Prostate gland (tissue), 2 donors: Measurements from ENCODE around the gene PTPRO. TPM values are rescaled to one million over a fixed set of nuclear protein-coding genes. Genes with fewer than 3 reads are reported as not detected.

Experiments used
- DNase-seq: peaks from one replicate; pipeline ENCODE4 v3.0.0-alpha.2; 2019; ENCODE audit warnings: low spot score
- H3K27ac ChIP-seq, 2 donors: fragments of 200-600 bp; sonication (generic); 2 replicates each; pipeline ENCODE4 v1.5.1; 2017 to 2019
- H3K27me3 ChIP-seq: fragments of 200-600 bp; sonication (generic); replicated peaks from 2 replicates; pipeline ENCODE4 v1.5.1; 2019; ENCODE audit not compliant: insufficient read depth
- H3K36me3 ChIP-seq, 2 donors: fragments of 200-600 bp; sonication (generic); 1 replicate in 1 of 2; 2 replicates in 1 of 2; pipeline versions ENCODE4 v1.5.1 to v1.8.1; 2017 to 2019
- H3K4me1 ChIP-seq: fragments of 200-600 bp; sonication (generic); replicated peaks from 2 replicates; pipeline ENCODE4 v1.5.1; 2019
- H3K4me3 ChIP-seq, 2 donors: fragments of 200-600 bp; sonication (generic); 2 replicates each; pipeline ENCODE4 v1.5.1; 2017 to 2019
- H3K9me3 ChIP-seq: fragments of 200-600 bp; sonication (generic); 2 replicates; pipeline ENCODE4 v1.5.1; 2017
- CTCF ChIP-seq, 4 experiments: fragments of 200-600 bp in 2 of 4; fragments of 450-650 bp in 2 of 4; sonication (generic) in 2 of 4; IDR thresholded peaks; 1 replicate in 3 of 4; 2 replicates in 1 of 4; pipeline ENCODE4 v1.5.1; 2016 to 2019; ENCODE audit warnings: antibody characterized with exemption in 4 of 4, mild to moderate bottlenecking in 2 of 4, moderate library complexity in 2 of 4
- POLR2A ChIP-seq: fragments of 450-650 bp; IDR thresholded peaks from one replicate; pipeline ENCODE4 v1.6.1; 2016; ENCODE audit warnings: antibody characterized with exemption, mild to moderate bottlenecking
- POLR2AphosphoS5 ChIP-seq: sonication (generic); formaldehyde crosslinking; IDR thresholded peaks from one replicate; pipeline ENCODE4 v1.6.1; 2017; ENCODE audit warnings: antibody characterized with exemption
- WGBS: methylation state at CpG from one replicate; pipeline ENCODE4 v1.1.5; 2018; 5-methylcytosine and 5-hydroxymethylcytosine counted together
- intact Hi-C: fragments of 100-400 bp; cut with DNase I; formaldehyde crosslinking; loops from one replicate; pipeline ENCODE4 v1.14.2; 2022
- total RNA-seq, 2 donors: library from RNA; depleted of rRNA; stranded (reverse); fragments of >200 nt; gene quantifications; one replicate each; pipeline ENCODE4 v1.1.0, GENCODE V29; 2016

Gene PTPRO
- total RNA-seq, 2 donors from 2014 or later, result 0.55 to 1.4 TPM

GRCh38 chr12:15323480-15323879, 1.2 kb downstream of the PTPRO start:
- TF ChIP-seq CTCF (IDR thresholded peaks at IDR 0.05) (no peak), POLR2AphosphoS5 (no peak)
- no peak for DNase-seq
- Histone ChIP-seq H3K4me3 (no peak overlapping the region), H3K36me3 (no peaks in the 10 kb centered on the region), H3K27ac (no peak overlapping the region), H3K27me3 (peaks cover 5% of the 10 kb centered on the region), H3K9me3 (no peaks in the 10 kb centered on the region), H3K4me1 (no peaks in the 10 kb centered on the region)
- intact Hi-C loops, result no loop called here
- 22% methylated on average over 4 of the region's 4 CpGs for WGBS

- intact Hi-C loops, result no loop called here
- TF ChIP-seq CTCF (IDR thresholded peaks at IDR 0.05) (no peak), POLR2A (no peak), POLR2AphosphoS5 (no peak)
- H3K4me3 ChIP-seq, result no peak overlapping the region
- WGBS, result 86% methylated on average over 5 of the region's 5 CpGs
- no peaks in the 10 kb centered on the region for H3K4me1 ChIP-seq
- no peaks in the 10 kb centered on the region for H3K36me3 ChIP-seq
- no peak overlapping the region for H3K27ac ChIP-seq
- no peaks in the 10 kb centered on the region for H3K9me3 ChIP-seq
- no peak for DNase-seq
- no peaks in the 10 kb centered on the region for H3K27me3 ChIP-seq
Measured at GRCh38 chr12:15329891-15330290, 7.6 kb downstream of the PTPRO start.

- 94% methylated on average over 2 of the region's 2 CpGs for WGBS
- Histone ChIP-seq H3K4me1 (no peaks in the 10 kb centered on the region), H3K27ac (no peak overlapping the region), H3K27me3 (no peaks in the 10 kb centered on the region), H3K4me3 (no peak overlapping the region), H3K36me3 (no peaks in the 10 kb centered on the region), H3K9me3 (no peaks in the 10 kb centered on the region)
- TF ChIP-seq POLR2A, result no peak
- intact Hi-C loops, result no loop called here
- DNase-seq, result no peak
Measured at GRCh38 chr12:15334225-15334624, 11.9 kb downstream of the PTPRO start.

GRCh38 chr12:15335959-15336358, 13.7 kb downstream of the PTPRO start:
- Histone ChIP-seq H3K4me1 (no peaks in the 10 kb centered on the region), H3K9me3 (no peaks in the 10 kb centered on the region), H3K27me3 (no peaks in the 10 kb centered on the region), H3K4me3 (no peak overlapping the region), H3K36me3 (no peaks in the 10 kb centered on the region), H3K27ac (no peak overlapping the region)
- TF ChIP-seq CTCF (IDR thresholded peaks at IDR 0.05), result no peak
- no peak for TF ChIP-seq POLR2A
- TF ChIP-seq POLR2AphosphoS5, result no peak
- intact Hi-C loops, result no loop called here
- no peak for DNase-seq
- WGBS, result 95% methylated on average over 2 of the region's 2 CpGs

- H3K27ac ChIP-seq, result no peak overlapping the region
- H3K4me3 ChIP-seq, result no peak overlapping the region
- intact Hi-C loops, result no loop called here
- DNase-seq, result no peak
- no peaks in the 10 kb centered on the region for H3K9me3 ChIP-seq
- no peaks in the 10 kb centered on the region for H3K36me3 ChIP-seq
- no peak for TF ChIP-seq POLR2AphosphoS5
- TF ChIP-seq CTCF (IDR thresholded peaks at IDR 0.05), result no peak
- no peak for TF ChIP-seq POLR2A
- H3K4me1 ChIP-seq, result no peaks in the 10 kb centered on the region
- H3K27me3 ChIP-seq, result no peaks in the 10 kb centered on the region
- 72% methylated on average over 9 of the region's 9 CpGs for WGBS
Measured at GRCh38 chr12:15336768-15337553, 14.7 kb downstream of the PTPRO start.
